Skeletal muscle cell (primary cell): Measurements from ENCODE around the gene ACSL1.

Experiments used
- DNase-seq: peaks from one replicate; pipeline ENCODE4 v3.0.0-alpha.2; 2010; ENCODE audit warnings: low read depth
- H3K4me3 ChIP-seq: 2 replicates; pipeline ENCODE4 v1.5.1; 2011; ENCODE audit warnings: low read depth, mild to moderate bottlenecking, control low read depth, low read length, moderate library complexity

ACSL1 gene

DNA sequence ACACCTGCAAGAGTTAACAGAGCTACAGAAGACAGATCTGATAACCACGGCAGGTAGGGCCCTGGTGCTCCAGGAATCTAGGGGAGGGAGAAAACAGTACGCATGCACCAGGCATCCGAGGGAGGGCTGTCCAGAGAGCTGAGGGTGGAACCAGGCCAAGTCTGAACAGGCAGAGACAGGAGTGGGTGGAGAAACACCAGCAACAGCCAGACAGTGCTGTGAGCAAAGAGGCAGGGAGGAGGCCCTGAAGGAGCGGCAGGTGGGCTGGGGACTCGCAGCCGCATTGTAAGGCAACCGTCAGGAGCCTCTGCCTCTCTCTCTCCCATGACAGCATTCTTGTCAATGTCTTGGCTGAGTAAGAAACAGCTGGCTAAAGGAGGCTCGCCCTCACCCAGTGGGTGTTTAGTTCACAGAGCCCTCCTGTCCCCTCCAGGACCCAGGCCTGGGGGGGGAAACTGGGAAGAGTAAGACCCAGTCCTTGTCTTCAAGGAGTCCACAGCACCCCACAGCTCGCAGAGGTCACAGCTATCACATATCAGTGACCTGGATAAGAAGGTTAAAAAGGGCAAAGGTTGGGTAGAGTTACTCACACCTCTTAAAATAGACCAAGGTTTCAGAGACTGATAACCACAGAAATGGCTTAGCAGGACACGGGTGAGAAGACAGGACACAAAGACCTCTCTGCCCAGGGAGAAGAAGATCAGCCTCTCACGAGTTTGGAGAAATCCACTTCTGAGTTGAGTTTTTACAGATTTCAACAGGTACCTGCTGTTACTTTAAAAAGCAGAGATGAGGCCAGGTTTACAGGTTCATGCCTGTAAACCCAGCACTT is 10.5 kb downstream of the ACSL1 start:
- H3K4me3 ChIP-seq, result no peak overlapping the region
- DNase-seq, result peak; percentile 60

DNA sequence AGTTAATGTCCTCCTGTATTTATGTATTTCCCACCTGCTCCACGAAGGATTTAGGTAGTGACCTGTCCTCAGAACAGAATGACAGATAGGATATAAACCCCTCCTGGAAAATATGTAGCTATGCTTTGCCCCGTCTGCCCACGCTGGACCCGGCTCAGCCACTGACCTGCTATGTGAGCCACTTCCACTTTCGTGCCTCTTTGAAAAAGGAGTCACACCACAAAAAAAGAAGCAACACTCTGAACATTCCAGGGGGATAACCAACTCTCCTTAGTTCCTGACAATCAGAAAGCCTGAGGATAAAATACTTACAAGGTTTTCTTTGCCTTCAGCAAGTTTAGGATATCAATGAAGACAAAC is 11.1 kb downstream of the ACSL1 start:
- no peak for DNase-seq
- H3K4me3 ChIP-seq, result no peak overlapping the region

DNA sequence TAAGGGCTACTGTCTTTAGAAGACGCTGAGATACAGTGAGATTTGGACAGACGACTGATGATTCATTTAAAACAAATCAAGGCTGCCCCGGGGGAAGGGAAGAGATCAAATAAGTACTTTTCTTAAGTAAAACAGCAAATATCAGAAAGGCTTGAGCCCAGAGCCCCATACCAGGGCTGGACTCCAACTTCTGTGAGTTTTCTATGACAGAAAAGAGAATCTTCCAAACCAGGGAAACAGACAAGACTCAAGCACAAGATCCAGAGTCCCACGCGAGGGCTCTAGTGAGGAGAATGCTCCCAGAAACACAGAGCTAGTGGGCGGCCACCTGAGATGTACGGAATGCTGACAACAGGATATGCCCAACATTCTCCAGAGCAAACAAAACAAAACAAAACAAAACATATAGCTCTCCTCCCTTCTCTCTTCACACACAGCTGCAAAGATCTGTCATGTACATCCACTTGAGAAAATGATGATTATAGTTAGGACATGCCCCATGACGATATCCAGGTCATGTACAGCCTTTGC is 13.1 kb downstream of the ACSL1 start:
- H3K4me3 ChIP-seq, result no peak overlapping the region
- DNase-seq, result no peak

DNA sequence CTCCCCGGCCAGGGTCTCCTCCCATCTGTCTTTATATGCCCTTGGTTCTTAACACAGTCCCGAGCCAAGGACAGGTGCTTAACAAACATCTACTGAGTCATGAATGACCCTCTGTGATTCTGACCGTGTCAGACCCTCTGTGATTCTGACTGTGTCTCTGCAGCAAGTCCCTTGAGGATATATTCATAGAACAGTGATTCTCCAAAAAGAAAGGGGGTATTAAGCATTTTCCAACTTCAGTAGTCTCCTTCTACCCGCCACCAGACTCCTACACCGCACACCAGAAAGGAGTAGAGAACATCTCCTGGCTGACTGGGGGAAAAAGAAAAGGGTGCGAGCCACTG is 13.6 kb downstream of the ACSL1 start:
- no peak for DNase-seq
- no peak overlapping the region for H3K4me3 ChIP-seq

DNA sequence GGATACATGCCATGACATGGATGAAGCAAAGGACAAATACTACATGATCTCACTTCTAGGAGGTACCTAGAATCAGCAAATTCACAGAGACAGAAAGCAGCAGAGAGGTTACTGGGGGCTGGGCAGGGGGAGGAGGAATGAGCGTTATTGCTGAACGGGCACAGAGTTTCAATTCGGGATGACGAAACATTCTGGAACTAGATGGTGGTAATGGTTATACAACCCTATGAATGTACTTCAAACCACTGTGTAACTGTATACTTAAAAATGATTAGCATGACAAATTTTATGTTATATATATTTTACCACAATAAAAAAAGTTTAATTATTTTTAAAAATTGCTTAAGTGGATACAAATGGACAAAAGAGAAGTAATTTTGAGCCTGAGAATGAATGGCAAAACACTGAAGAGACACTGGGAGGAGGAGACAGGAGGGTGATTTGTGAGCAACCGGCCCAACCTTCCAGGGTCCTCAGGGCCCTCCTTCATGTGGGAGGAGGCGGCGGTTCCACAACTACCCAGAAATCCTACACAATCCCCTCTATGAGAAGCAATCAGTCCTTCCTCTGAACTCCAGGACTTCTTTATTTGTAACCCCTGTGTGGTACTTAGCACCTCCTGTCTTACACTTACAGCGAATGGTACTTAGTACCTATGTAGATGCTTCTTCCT is 14.1 kb downstream of the ACSL1 start:
- H3K4me3 ChIP-seq, result no peak overlapping the region
- DNase-seq, result no peak

DNA sequence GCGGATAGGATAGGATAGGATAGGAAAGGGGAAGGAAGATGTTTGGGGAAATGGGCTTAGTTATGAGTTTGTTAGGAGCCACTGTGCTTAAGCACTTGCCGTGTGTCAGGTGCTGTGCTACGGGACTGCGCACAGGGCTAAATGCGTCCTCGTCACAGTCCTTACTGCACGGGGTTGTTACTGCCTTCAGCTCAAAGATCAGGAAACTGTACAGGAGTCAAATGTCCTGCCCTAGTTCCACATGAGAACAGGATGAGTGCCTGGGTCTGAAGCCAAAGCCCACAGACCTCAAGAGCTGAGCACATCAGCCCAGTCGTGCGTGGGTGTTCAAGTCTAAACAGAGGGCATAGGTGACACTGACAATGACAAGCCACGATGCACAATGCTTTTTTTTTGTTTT is 15.0 kb downstream of the ACSL1 start:
- DNase-seq, result no peak
- no peak overlapping the region for H3K4me3 ChIP-seq

DNA sequence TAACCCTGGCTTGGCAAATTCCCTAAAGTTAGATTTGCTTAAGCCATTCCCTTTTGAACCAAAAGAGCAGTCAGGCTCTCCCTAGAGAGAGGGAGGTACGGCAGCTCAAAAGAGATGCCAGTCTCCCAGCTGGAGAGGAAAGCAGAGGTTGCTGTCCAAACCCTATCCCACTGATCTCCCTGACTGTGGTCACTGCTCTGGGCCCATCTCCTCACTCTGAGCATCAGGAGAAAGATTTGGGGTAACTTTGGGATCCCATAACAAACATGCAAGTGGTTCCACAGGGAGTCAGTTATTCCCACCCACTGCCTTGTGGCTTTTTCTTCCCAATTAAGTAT is 17.1 kb downstream of the ACSL1 start:
- H3K4me3 ChIP-seq, result no peak overlapping the region

DNA sequence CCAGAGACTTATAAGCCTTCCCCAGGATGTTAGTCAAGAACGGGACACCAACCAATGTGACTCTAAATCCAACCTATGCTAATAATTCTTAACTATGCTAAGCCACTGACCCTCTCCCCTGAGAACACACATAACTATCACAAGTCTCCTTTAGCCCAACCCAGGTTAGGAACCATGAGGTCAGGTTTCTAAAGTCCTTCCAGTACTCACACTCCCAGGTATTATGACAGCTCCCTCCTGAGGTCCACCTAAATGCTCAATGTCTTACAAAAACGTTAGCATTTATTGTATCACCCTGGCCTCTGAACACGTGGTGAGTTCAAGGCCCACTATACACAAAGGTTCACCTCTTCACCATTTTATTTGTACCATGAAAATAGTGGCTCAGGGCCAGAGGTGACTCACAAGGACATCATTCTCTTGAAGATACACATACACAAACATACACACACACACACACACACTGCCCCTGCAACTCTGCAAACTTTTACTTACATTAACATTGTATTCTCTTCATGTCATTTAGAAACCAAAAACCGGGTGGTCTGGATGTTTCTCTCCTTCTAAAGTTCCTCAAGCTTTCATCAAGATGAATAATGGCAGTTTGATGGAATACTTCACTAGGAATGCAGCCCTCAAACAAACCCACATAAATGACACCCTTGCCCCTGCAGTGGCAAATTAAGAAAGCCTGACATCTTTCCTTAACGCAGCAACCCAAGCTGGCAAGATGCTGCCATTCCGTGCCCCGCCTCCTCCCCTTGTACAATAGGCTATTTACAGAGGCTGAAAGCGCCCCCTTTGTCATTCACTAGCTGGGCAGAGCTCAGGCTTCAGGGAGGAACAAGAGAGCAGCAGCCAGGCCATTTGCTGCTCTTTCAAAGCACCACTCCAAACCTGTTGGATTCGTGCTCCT is 17.7 kb downstream of the ACSL1 start:
- no peak overlapping the region for H3K4me3 ChIP-seq
- DNase-seq, result peak; percentile 70

More for the DNA sequence above, 17.1 kb downstream of the ACSL1 start:
- no peak for DNase-seq

DNA sequence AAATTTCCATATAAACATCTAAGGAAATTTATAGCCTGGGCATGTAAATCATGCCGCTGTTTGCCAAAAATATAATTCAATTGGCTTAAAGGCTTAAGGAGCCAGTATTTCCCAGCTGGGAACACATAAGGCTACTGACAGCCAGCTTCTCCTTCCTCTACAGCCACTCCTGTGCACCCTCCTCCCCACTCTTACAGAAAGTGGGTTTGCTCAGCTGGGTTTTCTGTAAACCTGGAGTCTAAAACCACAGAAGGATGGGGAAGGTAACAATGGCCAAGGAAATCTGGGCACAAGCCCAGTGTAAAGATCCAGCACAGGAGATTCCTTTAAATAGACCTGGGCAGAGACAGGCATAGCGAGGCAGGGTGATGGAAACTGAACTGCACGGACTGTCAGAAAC is 18.5 kb downstream of the ACSL1 start:
- H3K4me3 ChIP-seq, result no peak overlapping the region
- DNase-seq, result no peak

DNA sequence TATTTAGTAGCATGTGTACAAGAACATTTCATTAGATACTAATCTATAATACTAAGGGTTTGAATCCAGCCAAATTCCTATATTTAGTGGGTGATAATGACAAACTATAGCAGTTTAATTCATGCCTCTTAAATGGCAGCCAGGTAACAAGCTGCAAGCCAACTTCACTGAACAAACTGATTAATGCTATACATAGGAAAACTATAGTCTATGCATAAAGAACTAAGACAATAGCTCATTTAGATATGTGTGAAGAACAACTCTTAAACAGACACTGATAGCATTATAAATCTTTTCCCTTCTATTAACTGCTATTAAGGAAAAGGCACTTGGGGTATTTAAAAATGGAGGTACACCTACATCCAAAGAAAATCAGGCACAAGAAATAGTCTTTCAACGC is 19.1 kb downstream of the ACSL1 start:
- DNase-seq, result no peak

DNA sequence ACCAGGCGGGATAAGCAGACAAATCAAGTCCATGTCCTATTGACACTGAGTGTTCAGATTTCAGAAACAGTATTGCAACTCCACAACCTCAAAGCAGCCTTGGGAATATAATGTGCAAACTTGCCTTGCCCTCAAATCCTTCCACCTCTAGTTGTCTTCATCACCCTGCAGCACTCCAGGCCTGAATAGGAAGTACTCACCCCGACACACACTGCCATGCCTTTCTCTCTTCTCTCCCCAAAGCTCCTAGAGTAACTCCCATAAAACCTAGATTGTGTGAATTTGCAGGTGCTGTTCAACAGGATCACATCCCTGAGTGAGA is 19.6 kb downstream of the ACSL1 start:
- no peak overlapping the region for H3K4me3 ChIP-seq
- DNase-seq, result no peak

More for the DNA sequence above, 19.1 kb downstream of the ACSL1 start:
- no peak overlapping the region for H3K4me3 ChIP-seq

DNA sequence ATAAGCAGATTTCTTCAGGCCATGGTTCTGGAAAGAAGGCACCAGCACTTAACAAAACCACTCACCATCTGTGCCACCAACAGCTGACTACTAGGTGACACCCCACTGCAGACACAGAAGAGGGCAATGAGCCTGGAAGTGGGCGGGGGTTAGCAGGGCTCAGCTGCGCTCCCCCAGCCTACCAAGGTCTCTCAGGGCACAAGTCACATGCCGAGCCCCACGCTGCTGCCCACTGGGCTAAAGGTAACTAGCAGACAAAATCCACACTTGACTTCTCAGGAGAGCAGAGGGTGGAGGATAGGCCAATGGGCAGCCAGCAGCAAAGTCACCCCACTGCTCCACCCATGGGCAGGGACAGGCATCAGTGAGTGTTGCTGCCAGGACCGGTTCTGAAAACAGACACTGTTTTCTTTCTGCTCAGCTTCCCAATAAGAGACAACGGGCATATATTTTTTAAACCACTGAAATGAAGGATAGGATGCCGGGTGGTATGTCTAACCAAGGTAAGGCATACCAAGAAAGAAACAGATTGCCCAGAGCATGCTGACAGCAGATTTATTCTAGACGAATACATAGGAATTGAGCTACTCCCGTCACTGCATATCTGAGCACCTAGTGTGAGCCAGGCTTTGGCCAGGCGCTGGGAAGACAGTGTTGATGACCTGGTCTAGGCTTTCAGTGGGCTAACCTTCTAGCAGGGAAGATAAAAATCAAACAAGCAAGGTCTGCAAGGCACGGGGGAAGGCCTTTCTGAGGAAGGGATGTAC is 20.1 kb downstream of the ACSL1 start:
- DNase-seq, result no peak
- H3K4me3 ChIP-seq, result no peak overlapping the region

DNA sequence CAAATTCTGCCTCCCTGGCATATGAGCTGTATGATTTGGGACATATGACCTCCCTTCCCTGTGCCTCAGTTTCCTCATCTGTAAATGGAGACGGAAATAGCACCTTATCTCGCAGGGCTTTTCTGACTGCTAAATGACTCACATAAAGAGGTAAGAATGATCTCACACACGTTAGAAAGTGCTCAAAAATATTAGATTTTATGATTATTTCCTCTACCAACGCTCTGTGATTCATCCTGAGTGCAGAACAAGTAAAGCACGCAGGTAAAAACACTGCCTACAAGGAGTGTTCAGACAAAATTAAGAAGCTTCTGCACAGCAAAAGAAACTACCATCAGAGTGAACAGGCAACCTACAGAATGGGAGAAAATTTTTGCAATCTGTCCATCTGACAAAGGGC is 21.1 kb downstream of the ACSL1 start:
- no peak overlapping the region for H3K4me3 ChIP-seq
- DNase-seq, result no peak

DNA sequence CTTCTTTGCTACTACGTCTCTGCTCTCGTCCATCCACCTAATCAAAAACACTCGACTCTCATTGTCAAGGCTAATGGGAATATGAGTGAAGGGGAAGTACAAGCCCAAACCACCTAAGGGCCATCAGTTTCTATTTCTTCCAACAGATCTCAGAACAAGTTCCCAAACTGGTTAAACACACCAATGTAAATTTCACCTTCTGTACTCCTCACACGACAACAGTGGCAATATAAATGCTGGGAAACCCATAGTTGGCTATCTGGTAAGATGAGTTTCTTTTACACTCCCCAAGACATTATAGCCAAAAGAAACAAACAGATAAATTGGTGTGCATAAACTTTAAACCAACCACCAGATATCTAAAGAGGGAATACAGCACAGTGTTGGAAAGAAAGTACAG is 21.9 kb downstream of the ACSL1 start:
- DNase-seq, result no peak
- H3K4me3 ChIP-seq, result no peak overlapping the region

DNA sequence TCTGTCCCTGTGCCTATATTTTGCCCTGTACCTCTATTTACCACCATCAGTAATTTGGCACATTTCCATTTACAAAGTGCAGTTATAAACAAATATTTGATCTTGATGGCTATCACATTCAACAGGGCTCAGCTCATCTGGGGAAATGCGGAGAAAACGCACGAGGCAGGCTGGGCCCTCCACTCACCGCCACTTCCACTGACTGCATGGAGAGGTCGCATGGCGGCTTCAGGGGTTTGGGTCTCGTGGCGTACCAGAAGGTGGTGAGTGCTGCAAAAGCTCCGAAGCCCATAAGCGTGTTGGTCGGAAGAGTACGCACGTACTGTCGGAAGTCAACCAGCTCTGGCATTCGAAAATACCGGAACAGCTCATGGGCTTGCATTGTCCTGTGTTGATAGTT is 22.6 kb downstream of the ACSL1 start:
- H3K4me3 ChIP-seq, result no peak overlapping the region
- no peak for DNase-seq

DNA sequence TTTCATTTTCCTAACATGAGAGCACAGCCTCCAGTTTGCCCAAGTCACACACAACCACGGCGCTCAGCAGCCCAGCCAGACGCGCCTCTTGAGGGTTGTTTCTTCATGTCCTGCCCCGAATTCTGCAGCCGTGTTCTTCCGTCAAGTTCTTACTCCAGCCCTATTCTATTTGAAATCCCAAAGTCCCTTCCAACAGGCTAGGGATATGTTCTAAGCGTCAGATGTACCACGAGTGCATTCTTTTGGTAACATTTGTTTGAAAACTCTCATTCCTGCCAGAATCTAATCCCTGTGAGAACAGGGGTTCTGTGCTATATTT is 23.1 kb downstream of the ACSL1 start:
- H3K4me3 ChIP-seq, result no peak overlapping the region
- DNase-seq, result peak; percentile 59

DNA sequence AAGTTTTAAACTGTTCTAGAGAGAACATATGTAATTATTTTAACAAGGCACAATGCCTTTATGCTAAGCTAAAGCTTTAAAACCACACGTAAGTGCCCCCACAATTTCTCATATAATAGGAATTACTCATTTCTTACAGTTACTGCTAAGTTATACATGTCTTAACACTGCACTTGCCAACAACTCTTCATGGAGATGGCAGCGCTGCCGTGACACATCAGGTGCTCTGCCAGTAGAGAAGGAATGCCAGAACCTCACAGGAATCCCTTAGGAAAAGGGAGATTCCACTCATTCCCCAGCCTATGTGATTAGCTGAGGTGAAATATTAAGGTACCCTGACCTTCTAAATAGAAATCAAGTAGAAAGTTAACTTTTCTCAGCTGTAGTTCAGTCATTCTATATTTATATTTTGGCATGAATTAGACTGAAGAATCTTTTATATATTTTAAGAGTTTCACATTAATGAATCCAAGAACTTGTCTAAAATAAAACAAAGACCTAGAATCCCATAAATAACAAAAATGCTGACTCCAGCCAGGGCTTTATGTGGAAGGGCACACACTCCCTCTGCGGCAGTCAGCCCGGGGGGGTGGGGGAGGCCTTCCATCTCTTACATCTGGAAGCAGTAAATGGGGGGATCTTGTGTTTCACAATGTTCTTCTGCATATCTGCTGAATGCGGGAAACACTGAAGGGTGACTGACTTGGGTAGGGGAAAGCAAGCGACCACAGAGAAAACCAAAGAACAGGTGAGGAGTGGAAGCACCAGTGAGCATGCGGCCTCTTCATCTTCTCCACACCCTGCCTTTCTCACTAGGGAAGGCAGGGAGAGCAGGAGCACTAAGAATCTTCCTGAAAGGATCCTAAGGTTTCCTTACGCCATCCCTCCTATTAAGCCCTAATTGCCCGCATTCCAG is 23.7 kb downstream of the ACSL1 start:
- DNase-seq, result no peak
- H3K4me3 ChIP-seq, result no peak overlapping the region

DNA sequence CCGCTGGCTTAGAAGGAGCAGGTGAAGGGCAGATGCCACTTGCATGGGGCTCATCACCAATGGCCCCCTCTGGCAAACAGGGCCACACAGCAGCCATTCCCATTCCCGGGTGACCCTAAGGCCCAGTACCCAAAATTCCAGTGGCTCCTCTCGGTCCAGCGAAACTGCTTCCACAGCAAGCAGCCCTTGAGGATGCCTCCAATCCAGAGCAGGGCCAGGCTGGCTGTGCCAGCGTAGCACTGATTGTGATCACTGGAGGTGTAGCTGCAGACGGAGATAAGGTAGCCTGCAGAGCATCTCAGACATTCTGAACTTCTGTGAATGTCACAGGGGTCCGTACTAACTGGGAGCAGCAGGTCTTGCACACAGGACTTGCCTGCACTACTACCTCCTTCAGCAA is 27.3 kb downstream of the ACSL1 start:
- no peak overlapping the region for H3K4me3 ChIP-seq
- DNase-seq, result no peak

DNA sequence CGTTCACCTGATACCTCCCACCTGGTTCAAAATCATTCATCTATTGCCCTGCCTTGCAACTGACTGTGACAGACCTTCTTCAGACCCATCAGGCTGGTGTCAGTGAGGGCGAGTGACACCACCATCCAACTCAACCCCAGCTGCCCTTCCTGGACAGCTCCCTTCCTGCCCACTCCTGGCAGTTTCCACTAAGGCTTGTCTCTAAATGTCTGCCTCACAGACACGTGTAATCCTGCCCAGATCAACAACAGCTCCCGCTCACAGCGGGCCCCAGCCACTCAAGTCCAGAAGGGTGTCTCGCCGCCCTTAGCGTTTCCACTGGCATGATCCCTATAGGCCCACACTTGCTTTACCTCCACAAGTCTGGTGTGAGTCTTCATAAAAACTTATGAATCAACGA is 28.9 kb downstream of the ACSL1 start:
- DNase-seq, result no peak
- H3K4me3 ChIP-seq, result no peak overlapping the region
